Smooth muscle cell of the brain vasculature (primary cell): Measurements from ENCODE around the gene ANKRD28.
"Not testable (repeated sequence)": the region's sequence is repeated elsewhere in the genome, so short reads cannot be mapped to it uniquely, and the experiment has no call there.

Source experiments
- DNase-seq: peaks from one replicate; pipeline ENCODE4 v3.0.0-alpha.2; 2012; ENCODE audit warnings: low read depth, low spot score

Gene ANKRD28

DNA sequence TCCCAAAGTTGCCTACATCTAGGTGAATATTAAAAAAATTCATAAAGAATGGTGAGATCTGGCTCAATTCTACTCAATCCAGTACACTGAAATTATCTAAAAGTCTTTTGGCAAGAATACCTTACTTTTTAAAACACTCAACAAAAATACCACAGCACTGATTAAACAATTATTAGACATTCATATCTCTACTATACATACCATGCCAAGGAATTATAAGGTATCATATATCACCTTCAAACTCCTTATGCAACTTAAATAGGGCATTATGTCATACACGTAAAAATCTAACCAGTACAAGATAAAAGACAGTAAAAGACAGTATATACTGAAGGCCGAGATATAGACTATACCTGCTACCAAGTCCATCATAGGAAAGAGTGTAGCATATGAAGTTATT lies 6.1 kb upstream of the ANKRD28 start:
- DNase-seq, result no peak

GRCh38 chr3:15801298-15801697 lies 3.5 kb upstream of the ANKRD28 start:
- DNase-seq, result no peak

- DNase-seq, result no peak
Observed at GRCh38 chr3:15800780-15801179, 3.0 kb upstream of the ANKRD28 start.

DNA sequence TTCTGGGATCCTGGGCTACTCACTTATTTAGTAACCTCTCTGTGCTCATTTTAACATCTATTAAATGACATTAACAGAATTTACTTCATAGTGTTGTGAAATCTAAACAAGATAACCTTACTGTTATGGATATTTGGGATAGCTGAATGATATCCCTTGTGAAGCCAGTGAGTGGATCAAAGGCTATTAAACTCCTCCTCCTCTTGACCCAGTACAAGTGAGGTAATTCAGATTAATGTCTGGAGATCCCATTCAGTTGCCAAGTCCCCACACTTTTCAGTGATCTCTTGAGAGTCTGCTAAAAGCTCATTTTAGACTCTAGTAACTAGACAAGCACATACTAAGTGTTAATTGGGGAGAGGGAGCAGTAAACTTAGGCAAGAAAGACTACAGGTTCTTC lies 2.5 kb upstream of the ANKRD28 start:
- DNase-seq, result no peak

DNA sequence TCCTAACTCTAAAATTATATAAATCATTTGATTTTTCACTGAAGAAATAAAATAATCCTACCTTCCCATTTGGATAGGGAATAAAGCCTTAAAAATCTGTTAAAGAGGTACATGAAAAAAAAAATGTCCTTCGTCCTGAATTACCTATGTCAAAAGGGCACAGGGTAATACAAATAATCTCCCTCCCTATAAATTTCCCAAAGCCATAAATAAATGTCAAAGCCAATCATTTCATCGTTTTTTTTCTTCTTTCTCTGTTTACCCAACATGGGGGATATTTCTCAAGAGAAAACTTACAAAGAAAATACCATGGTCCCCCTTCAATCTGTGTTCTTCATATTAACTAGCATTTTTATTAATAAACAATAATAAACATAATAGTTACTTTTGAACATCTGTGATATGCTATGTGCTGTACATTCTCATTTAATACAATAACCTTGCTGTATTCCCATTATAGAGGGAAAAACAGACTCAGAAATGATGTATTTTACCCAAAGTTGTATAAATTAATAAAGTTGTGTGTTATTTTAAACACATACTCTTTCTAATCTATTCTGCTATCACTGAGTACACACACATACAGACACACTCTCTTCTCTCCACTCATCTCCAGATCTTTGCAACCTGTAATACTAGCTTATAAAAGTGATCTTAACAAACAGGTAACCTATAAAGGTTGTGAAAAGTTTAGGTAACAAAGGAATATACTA lies 910 bp upstream of the ANKRD28 start:
- DNase-seq, result no peak

DNA sequence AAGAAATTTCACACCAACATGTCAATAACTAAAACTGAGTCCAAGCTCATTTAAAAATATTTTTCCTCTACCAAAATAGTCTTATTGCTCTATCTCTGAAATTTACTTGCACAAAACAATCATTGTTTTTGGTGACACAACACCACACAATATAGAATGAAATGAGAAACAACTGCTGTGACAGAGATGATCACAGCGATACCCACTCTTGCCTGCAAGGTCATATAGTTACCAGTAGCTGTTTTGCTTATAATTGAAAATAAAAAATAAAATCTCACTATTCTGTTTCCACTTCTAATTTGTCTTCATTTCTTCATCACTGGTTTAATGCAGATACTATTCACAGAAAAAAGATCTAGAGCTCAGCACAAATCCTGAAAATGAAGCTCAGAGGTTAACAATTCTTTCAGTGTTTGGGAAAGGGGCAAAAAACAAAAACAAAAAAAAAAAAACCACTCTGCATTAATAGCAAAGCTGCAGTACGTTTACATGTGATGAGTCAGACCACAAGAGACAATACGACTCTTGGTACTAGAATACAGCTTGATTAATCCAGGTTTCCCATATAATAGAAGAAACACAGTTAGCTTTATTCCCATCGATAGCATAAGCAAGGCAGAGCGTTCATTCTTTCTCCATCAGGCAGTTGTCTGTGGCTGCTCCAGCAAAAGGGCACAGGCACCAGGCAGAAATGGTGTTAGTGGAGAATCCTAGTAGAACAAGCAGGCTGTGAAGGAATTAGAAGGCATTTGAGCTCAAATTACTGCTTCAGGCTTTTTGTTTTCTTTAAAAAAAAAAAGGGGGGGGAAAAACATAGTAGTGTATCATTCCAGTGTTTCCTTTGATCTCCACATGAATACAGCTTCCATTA lies 773 bp downstream of the ANKRD28 start:
- no peak for DNase-seq

DNA sequence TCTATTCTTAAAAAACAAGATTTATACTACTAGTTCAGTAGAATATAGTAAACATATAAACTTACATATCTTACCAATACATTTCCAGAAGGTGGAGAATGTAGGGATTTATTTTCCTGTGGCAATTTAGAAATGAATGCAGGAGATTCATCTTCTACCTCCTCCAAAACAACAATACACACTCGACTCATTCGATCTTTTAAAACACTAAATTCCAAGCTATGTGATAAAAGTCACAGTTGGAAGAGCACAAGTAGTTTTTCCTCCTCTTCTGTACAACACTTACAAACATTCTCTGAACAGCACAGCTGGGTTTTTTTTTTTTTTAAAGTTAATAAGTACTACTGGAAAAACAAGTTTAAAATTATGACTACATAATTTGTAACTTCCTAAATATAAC lies 1.4 kb downstream of the ANKRD28 start:
- DNase-seq, result no peak

DNA sequence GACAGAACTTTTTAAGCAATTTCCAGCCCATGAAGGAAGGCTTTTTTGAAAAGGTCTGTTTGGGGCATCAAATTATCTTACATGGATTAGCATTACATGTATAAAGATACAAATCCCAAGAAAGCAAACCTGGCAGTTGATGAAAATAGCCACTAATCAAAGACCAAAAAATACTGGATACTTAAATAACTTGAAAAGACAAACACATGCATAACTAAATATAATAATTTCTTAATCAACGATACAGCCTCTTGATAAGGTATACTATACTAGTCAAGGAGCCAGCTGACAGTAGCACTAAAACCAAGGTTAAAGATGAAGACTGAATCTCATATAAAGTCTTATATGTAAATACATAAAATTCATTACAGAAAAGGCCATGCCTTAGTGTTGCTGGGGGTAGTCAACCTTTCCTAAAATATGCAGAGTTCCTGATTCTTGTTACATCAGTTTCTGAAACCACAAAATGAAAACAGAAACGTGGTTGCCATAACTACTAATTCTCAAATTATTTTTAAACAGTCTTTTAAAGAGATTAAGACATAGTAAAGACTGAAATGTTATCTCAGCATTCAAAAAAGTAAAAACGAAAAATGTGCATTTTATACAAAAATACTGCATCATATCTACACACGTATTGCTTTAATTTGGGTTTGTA lies 2.0 kb downstream of the ANKRD28 start:
- no peak for DNase-seq

GRCh38 chr3:15794842-15795650 lies 2.7 kb downstream of the ANKRD28 start:
- DNase-seq, result no peak

GRCh38 chr3:15794303-15794771 lies 3.4 kb downstream of the ANKRD28 start:
- no peak for DNase-seq

GRCh38 chr3:15791525-15791924 lies 6.3 kb downstream of the ANKRD28 start:
- no peak for DNase-seq

DNA sequence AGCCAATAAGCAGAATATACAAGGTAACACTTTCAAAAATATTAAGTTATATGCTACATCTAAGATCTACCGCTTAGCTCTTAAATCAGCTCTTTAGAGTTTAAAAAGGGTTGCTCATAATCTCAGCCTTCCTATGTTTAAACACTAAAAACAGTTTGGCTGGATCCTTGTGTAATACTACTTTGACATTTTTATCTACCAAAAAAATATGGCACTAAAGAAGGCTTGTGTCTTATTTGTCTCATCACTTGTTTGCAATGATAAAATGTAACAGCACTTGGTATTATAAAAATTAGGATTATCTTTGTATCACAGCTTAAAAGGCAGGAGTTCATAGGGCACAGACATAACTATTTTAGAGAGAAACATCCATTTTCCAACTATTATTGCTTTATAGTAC lies 9.8 kb downstream of the ANKRD28 start:
- no peak for DNase-seq

DNA sequence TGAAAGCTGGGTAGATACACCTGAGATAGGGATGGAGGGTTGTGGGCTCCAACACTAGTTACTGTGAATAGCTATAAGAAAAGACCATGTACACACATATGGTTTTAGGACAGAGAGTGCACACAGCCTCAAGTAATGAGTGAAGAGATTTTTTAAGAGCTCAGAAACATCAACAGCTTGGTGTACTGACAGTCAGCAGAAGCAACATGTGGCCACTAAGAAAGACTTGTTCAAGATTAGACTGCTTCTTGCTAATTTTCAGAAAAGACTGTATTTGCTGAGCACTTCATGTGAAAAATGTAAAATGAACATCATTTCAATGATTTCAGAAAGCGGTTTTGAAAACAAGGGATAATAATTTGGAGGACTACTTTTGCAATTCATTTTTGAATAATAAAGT lies 10.3 kb downstream of the ANKRD28 start:
- no peak for DNase-seq

- DNase-seq, result no peak
Observed at GRCh38 chr3:15783361-15783969, 14.3 kb downstream of the ANKRD28 start.

DNA sequence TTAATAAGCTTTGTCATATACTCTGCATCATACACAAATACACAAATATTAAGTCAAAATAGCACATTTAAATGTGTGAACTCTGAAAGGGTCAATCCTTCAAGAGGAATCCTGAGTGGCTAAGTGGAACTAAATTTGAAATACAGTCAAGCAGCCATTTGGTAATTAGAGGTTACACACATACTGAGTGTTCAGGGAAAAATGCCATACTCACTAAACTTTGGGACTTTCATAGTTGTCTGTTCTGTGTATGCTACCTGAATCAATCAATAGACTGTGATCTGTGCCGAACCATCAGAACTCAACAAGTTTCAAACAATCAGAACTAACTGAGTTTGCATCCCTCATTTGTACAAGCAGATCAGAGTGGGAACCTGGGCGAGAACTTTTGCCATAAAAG lies 15.3 kb downstream of the ANKRD28 start:
- DNase-seq, result no peak

DNA sequence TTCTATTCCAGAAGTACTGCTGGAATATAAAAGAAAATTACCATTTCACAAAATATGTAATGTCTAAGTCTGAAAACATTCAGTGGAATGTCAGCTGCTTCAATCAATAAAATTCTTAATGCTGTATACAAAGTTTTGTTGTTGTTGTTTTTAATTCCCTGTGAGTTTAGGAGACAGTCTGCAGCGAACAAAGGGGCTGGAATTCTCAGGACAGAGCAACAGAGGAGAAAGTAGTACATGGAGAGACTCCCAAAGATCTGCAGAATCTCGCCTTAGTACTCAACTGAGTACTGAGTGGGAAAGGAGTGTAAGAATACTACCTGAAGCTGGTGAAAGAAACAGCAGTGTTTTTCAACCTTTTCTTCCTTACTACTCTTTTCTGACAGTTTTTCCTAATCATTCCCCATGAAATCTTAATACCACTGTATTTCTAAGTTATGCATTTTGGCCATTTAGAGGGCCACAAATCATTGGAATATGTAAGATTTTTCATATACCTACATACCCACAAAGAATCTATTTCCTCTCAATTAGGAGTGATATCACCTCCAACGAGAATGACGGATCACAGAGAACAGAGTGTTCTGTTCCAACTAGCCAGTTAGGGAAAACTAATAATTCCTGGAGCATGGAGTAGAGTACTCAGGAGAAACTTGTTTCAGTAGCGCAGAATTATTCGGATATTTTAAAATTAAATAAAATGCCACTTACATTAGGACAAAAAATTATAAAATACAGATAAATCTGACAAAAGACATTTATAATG lies 16.0 kb downstream of the ANKRD28 start:
- no peak for DNase-seq

- DNase-seq, result no peak
Observed at GRCh38 chr3:15781131-15781530, 16.6 kb downstream of the ANKRD28 start.

GRCh38 chr3:15779111-15779510 lies 18.7 kb downstream of the ANKRD28 start:
- no peak for DNase-seq

GRCh38 chr3:15778332-15778858 lies 19.4 kb downstream of the ANKRD28 start:
- DNase-seq, result no peak

GRCh38 chr3:15774931-15775560 lies 22.7 kb downstream of the ANKRD28 start:
- not testable (repeated sequence) for DNase-seq
